HG02642 (cell line): ENCODE measurements around the gene MRPS14.

Source experiments
- ATAC-seq: cut with Tn5 transposase; IDR thresholded peaks from one replicate; pipeline ENCODE4 v1.9.1; 2021; ENCODE audit warnings: mild to moderate bottlenecking; ENCODE audit not compliant: unreplicated experiment, poor library complexity

Gene MRPS14

GRCh38 chr1:174989536-174990220 is 33.5 kb downstream of the MRPS14 start:
- no peak for ATAC-seq

GRCh38 chr1:174988986-174989385 is 34.2 kb downstream of the MRPS14 start:
- no peak for ATAC-seq

GRCh38 chr1:174988539-174988938 is 34.7 kb downstream of the MRPS14 start:
- ATAC-seq, result no peak

GRCh38 chr1:174984952-174985351 is 38.3 kb downstream of the MRPS14 start:
- no peak for ATAC-seq

- no peak for ATAC-seq
Observed at GRCh38 chr1:174982971-174983689, 40.1 kb downstream of the MRPS14 start.

DNA sequence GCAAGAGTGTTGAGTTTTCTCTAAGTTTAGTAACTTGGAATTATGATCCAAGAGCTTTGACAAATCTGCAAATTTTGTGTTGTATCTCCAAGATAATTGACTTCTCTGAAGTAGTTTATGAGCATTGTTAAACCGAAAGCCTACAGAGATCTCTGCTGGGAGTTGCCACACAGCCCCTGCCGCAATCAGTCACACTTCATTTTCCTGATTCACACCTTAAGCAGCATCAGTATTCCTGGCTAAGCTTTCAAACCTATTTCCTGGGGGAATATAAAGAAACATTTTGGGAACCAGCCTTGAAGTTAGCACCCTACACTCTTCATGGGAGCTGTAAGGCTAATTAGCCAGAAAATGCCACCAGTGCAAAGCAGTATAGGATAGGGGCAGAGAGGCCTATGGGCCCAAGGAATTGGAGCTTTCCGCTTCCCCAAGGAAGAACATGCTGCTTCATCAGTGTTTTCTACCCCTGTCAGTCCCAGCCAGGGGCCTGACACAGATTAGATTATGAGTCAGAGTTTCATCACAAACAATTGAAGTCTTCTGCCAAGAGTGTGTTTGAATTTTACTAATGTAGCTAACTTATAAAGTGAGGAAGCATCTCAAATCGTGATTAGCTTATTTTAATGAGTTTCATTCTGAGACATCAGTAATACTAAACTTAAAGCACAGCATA is 46.7 kb downstream of the MRPS14 start:
- ATAC-seq, result no peak

DNA sequence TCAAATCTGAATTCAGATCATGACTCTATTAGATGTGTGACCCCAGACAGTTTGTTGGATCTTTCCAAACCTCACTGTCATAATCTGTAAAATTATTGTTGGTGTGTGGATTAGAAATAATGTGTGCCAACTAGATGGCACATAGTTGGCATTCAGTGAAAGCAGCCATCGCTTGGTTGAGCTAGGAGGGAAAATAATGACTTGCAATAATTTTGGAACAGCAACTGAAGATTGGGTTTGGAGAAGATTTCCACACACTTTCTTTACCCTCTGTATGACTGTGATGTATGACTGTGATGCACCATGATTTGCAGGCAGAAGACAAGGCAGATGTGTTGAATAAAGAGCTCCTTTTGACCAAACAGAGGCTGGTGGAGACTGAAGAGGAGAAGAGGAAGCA is 47.5 kb downstream of the MRPS14 start:
- no peak for ATAC-seq

GRCh38 chr1:174974711-174975119 is 48.5 kb downstream of the MRPS14 start:
- ATAC-seq, result no peak

GRCh38 chr1:174971902-174972301 is 51.3 kb downstream of the MRPS14 start:
- ATAC-seq, result no peak

DNA sequence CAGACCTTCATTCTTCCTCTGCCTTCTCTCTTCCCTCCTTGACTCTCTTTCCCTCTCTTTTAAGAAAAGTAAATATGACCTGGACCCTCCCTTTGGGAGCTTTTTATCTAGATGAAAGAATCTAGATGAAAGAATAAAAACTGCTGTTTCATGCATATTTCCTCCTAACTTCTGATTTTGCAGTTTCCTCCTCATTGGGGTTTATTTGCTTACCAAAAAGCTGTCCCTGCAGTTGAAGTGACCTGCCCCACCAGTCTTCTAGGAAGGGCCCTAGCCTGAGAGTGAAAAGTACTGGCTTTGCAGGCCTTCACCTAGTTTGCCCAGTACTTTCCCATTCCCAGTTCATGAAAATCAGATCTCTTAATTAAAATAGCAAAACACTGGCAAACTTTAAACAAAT is 51.8 kb downstream of the MRPS14 start:
- ATAC-seq, result no peak

DNA sequence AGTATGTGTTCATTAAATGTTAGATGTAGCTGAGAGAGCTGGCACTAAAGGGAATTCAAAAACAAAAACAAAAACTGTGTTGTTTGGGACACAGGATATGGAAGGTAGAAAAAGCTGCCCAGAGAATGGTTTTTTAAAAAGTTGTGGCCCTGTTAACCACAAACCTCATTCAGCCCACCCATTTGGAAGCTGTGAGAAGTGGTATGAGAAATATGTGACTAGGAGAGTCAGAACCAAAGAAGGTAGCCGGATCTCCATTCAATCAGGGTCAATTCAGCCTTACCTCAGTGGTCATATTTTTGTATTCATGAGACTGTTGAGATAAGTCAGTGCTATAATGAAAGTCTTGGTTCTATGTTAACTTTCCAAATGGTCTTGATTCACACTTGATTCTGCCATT is 53.2 kb downstream of the MRPS14 start:
- no peak for ATAC-seq

DNA sequence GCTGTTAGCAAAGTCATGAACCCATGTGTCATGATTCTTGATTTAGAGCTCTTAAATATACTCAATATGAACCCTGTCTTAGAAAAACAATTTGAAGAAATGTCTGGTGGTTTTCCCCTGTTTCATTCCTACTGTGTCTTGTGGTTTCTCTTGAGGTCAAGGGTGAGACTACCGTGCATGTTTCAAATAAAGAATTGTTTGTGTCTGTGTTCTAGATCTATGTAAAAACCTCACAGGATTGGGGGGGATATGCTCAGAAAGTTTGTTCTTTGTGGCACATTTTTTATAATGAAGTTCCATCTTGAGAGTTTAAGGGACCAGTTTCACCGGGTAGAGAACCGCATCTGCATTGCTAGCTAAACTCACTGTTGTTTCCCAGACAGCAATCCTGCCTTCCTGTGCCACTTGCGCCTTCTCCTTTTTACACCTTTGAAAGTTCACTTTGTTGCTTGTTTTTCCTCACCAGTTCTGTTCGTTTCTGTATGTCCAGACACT is 54.4 kb downstream of the MRPS14 start:
- peak; percentile 72 for ATAC-seq

- ATAC-seq, result no peak
Observed at GRCh38 chr1:174967845-174968705, 55.1 kb downstream of the MRPS14 start.

DNA sequence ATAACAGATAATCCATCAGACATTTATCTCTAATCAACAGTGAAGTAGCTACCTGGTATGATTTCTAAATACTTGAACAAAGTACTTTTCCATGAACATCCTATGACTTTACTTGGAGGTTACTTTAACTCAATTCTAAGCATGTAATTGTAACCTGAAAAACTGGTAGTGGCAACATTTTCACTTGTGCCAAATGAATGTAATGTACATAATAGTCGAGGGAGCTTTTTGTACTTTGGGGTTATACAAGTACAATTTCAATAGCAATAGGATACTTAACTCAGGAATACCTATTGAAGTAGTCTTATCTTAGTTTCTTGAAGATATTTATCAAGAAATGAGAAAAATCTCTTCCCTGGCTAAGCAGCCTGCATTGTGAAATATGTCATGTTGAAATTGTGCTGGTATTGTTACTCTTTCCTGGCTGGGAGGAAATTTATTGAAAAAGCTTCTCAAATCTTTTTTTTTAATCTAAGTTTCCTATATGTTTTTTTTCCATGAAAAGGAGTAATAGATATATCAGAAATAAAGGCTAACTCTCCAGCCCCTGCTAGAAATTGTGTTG is 57.1 kb downstream of the MRPS14 start:
- ATAC-seq, result no peak

- ATAC-seq, result no peak
Observed at GRCh38 chr1:174965362-174966007, 57.7 kb downstream of the MRPS14 start.

DNA sequence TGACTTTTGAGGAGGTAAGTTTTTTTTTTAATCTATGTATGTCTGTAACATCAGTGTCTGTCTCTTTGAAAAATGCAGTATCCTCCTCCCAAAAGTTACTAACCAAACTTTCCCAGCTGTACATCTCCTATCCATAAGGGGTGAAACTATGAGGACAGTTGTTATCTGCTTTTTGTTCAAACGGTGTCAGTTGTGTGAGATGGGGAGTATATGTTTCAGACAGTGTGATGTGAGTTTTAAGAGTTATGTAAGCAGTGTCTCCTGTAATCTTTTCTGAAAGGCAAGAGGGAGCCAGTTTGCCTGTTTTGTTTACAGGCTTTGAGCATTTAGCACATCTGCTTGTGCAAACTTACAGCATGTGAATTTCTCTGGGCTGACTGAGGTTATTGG is 58.3 kb downstream of the MRPS14 start:
- ATAC-seq, result no peak

DNA sequence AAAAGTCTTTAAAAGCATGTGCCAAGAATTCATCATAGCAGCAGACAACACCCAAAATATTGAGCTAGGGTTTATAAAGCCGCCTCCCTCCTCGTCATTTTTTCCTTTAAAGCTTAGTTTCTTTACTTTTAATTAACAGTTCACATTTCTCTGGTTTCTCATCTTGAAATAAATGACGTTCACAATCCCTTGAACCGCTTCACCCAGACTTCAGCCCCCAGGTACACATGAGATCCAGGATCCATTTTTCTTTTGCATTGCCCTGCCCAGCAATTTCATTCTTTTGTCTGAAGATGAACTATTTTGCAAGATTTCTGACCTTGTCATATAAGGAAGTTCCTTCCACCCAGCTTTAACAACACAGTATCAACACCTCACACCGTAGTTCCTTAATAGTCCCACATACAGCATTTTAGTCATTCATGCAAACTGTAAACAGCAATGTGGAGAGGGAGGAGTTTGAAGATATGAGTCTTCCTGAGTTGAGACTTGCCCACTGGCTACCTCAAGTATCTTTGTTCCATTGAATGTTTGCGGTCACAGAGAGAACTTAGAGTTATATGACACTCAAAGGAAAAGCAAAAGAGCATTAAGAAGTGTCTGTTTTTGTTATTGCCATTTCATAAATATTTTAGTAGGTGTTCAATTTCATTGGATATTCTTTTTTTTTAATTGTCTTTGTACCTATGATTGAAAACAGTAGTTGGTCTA is 58.8 kb downstream of the MRPS14 start:
- ATAC-seq, result no peak

- no peak for ATAC-seq
Observed at GRCh38 chr1:174963529-174964125, 59.6 kb downstream of the MRPS14 start.
